A549 treated with RU486 at 1 μM for 4 hours (cell line): ENCODE data around the gene SMCO2. TPM values are rescaled to one million over a fixed set of nuclear protein-coding genes. Genes with fewer than 3 reads are reported as not detected.

Source experiments
- total RNA-seq: library from RNA; stranded (reverse); fragments of 200-300 nt; extraction: Qiagen RNA extraction; gene quantifications from 5 replicates; pipeline ENCODE4 v1.2.3, GENCODE V29; 2022; ENCODE audit warnings: low read depth

The SMCO2 gene
- total RNA-seq = 0.21 TPM in 1 of 5 replicates, not detected in the others

GRCh38 chr12:27446436-27446835, at the start of gene SMCO2:
Gene SMCO2 (plus strand): TSS chr12:27446736. CDS start chr12:27470632, 23,896 bp downstream.

GRCh38 chr12:27523642-27524493, 77.3 kb downstream of the SMCO2 start, which contains the start of gene PPFIBP1:
Gene PPFIBP1 (plus strand): TSS chr12:27524206. CDS start chr12:27633397, 109,191 bp downstream.

Other genes starting within 250 kb of the SMCO2 start
- gene STK38L, start 202.4 kb upstream of the SMCO2 start, total RNA-seq = 9.8 to 17.0 TPM (median 13.6 TPM) in 5 replicates
- 13.0 to 26.9 TPM (median 22.6 TPM) in 5 replicates for gene BMAL2, start 113.9 kb upstream of the SMCO2 start, total RNA-seq
- gene PPFIBP1, start 77.5 kb downstream of the SMCO2 start, total RNA-seq = 16.0 to 32.5 TPM (median 26.5 TPM) in 5 replicates
- gene REP15, start 249.7 kb downstream of the SMCO2 start, total RNA-seq = 0.12 to 0.65 TPM (median 0.40 TPM) in 4 of 5 replicates, not detected in the other